ENCODE measurements around the gene FGD2. TPM values are rescaled to one million over a fixed set of nuclear protein-coding genes. Genes with fewer than 3 reads are reported as not detected.

FGD2 gene
- total RNA-seq, 2 experiments from 2014 or later: 1.2 TPM

- H3K27ac ChIP-seq (ENCODE audit: low read depth in 1 of 2, low read length in 2 of 2): no peak overlapping the region
- no peaks in the 10 kb centered on the region for H3K36me3 ChIP-seq (ENCODE audit: insufficient read depth, low read length)
- Mint-ChIP-seq H3K27me3 (no peaks in the 10 kb centered on the region), H3K4me1 (ENCODE audit: low read depth) (peaks cover 5% of the 10 kb centered on the region), H3K4me3 (no peak overlapping the region), H3K27ac (no peak overlapping the region), H3K9me3 (no peaks in the 10 kb centered on the region), H3K36me3 (ENCODE audit: low read depth) (no peaks in the 10 kb centered on the region)
- ChIA-PET POLR2A (interaction anchor here (1.0 to 1.1 kb wide), 2 partner anchors 57 to 116 kb away, joined by 3 read pairs; no protein-coding TSS in a partner anchor), CTCF (interaction anchor here (1.0 kb wide), 1 partner anchor 105 kb away, joined by 4 read pairs; no protein-coding TSS in a partner anchor)
- intact Hi-C loops (cut with DNase I, micrococcal nuclease): no loop called here
- H3K4me3 ChIP-seq (ENCODE audit: low read length): no peak overlapping the region
- H3K4me1 ChIP-seq (ENCODE audit: insufficient read depth, low read length): peaks cover 11% of the 10 kb centered on the region
- ATAC-seq (ENCODE audit: poor library complexity) (no peak), DNase-seq (no peak)
- no peaks in the 10 kb centered on the region for H3K9me3 ChIP-seq (ENCODE audit: control insufficient read depth in 1 of 2, insufficient read depth in 1 of 2, low read length in 2 of 2)
- H3K27me3 ChIP-seq (ENCODE audit: control insufficient read depth in 1 of 2, insufficient read depth in 2 of 2, low read length in 2 of 2): no peaks in the 10 kb centered on the region
- no peak for TF ChIP-seq CTCF (IDR thresholded peaks at IDR 0.05)
Observed at GRCh38 chr6:37056439-37057127, 51.1 kb downstream of the FGD2 start.

- Mint-ChIP-seq H3K9me3 (no peaks in the 10 kb centered on the region), H3K4me3 (no peak overlapping the region), H3K4me1 (ENCODE audit: low read depth) (no peaks in the 10 kb centered on the region), H3K27ac (no peak overlapping the region), H3K27me3 (no peaks in the 10 kb centered on the region), H3K36me3 (ENCODE audit: low read depth) (no peaks in the 10 kb centered on the region)
- TF ChIP-seq CTCF (IDR thresholded peaks at IDR 0.05): no peak
- ChIA-PET POLR2A (no interaction called here), CTCF (interaction anchor here (1.0 kb wide), 1 partner anchor 105 kb away, joined by 4 read pairs; no protein-coding TSS in a partner anchor)
- H3K9me3 ChIP-seq (ENCODE audit: control insufficient read depth in 1 of 2, insufficient read depth in 1 of 2, low read length in 2 of 2): no peaks in the 10 kb centered on the region
- no peak overlapping the region for H3K4me3 ChIP-seq (ENCODE audit: low read length)
- no peak overlapping the region for H3K27ac ChIP-seq (ENCODE audit: low read depth in 1 of 2, low read length in 2 of 2)
- peaks cover 6% of the 10 kb centered on the region for H3K4me1 ChIP-seq (ENCODE audit: insufficient read depth, low read length)
- DNase-seq (no peak), ATAC-seq (ENCODE audit: poor library complexity) (no peak)
- H3K27me3 ChIP-seq (ENCODE audit: control insufficient read depth in 1 of 2, insufficient read depth in 2 of 2, low read length in 2 of 2): no peaks in the 10 kb centered on the region
- intact Hi-C loops (cut with DNase I, micrococcal nuclease): no loop called here
- H3K36me3 ChIP-seq (ENCODE audit: insufficient read depth, low read length): no peaks in the 10 kb centered on the region
Observed at GRCh38 chr6:37057128-37057471, 51.6 kb downstream of the FGD2 start.

GRCh38 chr6:37057678-37058077 lies 52.2 kb downstream of the FGD2 start:
- DNase-seq (no peak), ATAC-seq (ENCODE audit: poor library complexity) (no peak)
- TF ChIP-seq CTCF (IDR thresholded peaks at IDR 0.05): no peak
- H3K9me3 Mint-ChIP-seq: no peaks in the 10 kb centered on the region
- intact Hi-C loops (cut with DNase I, micrococcal nuclease): no loop called here
- H3K4me3 ChIP-seq (ENCODE audit: low read length): no peak overlapping the region
- H3K27me3 Mint-ChIP-seq: no peaks in the 10 kb centered on the region
- H3K4me3 Mint-ChIP-seq: no peak overlapping the region
- ChIA-PET POLR2A (interaction anchor here (0.5 kb wide), 1 partner anchor 31 kb away, joined by 3 read pairs; no protein-coding TSS in a partner anchor), CTCF (no interaction called here)
- H3K36me3 ChIP-seq (ENCODE audit: insufficient read depth, low read length): no peaks in the 10 kb centered on the region
- no peaks in the 10 kb centered on the region for H3K36me3 Mint-ChIP-seq (ENCODE audit: low read depth)
- H3K4me1 ChIP-seq (ENCODE audit: insufficient read depth, low read length): peaks cover 4% of the 10 kb centered on the region
- no peak overlapping the region for H3K27ac Mint-ChIP-seq
- no peaks in the 10 kb centered on the region for H3K9me3 ChIP-seq (ENCODE audit: control insufficient read depth in 1 of 2, insufficient read depth in 1 of 2, low read length in 2 of 2)
- H3K27me3 ChIP-seq (ENCODE audit: control insufficient read depth in 1 of 2, insufficient read depth in 2 of 2, low read length in 2 of 2): no peaks in the 10 kb centered on the region
- H3K27ac ChIP-seq (ENCODE audit: low read depth in 1 of 2, low read length in 2 of 2): no peak overlapping the region
- no peaks in the 10 kb centered on the region for H3K4me1 Mint-ChIP-seq (ENCODE audit: low read depth)
